SIG-M5 (cell line): Measurements from ENCODE around the gene SLC36A4.
"Not testable (repeated sequence)": the region's sequence is repeated elsewhere in the genome, so short reads cannot be mapped to it uniquely, and the experiment has no call there.

Source experiments
- DNase-seq: peaks from one replicate; lab custom pipeline; 2025; lab: John Stamatoyannopoulos, UW

Gene SLC36A4

GRCh38 chr11:93122535-93123235 lies 75.1 kb downstream of the SLC36A4 start:
- no peak for DNase-seq

- DNase-seq: no peak
Observed at GRCh38 chr11:93118276-93118675, 79.5 kb downstream of the SLC36A4 start.

GRCh38 chr11:93117565-93117964 lies 80.2 kb downstream of the SLC36A4 start:
- no peak for DNase-seq

- no peak for DNase-seq
Observed at GRCh38 chr11:93116641-93117441, 81.0 kb downstream of the SLC36A4 start.

GRCh38 chr11:93114304-93114703 lies 83.5 kb downstream of the SLC36A4 start:
- DNase-seq: no peak

- no peak for DNase-seq
Observed at GRCh38 chr11:93113824-93114223, 84.0 kb downstream of the SLC36A4 start.

- DNase-seq: not testable (repeated sequence)
Observed at GRCh38 chr11:93111147-93111546, 86.6 kb downstream of the SLC36A4 start.

GRCh38 chr11:93100211-93100610 lies 97.6 kb downstream of the SLC36A4 start:
- no peak for DNase-seq

GRCh38 chr11:93099806-93100205 lies 98.0 kb downstream of the SLC36A4 start:
- no peak for DNase-seq
